Stimulated activated effector memory CD8-positive, alpha-beta T cell treated with anti-CD3 and anti-CD28 coated beads, Interleukin-12 subunit alpha, Interleukin-12 subunit beta, amount 100 ng/mL, for 72 hours (primary cell): ENCODE results near the gene SLF1.

Experiments
- ATAC-seq: fragments of 150-1000 bp; cut with Tn5 transposase; 2 replicates; pipeline ENCODE4 v1.10.0; 2021
- DNase-seq, 2 donors: peaks; one replicate each; pipeline ENCODE4 v3.0.0; 2021 to 2022; ENCODE audit warnings: low spot score in 2 of 2
- H3K27ac Mint-ChIP-seq: one replicate; pipeline ENCODE4 v1.8.0; 2022; ENCODE audit warnings: mild to moderate bottlenecking, mixed read lengths
- H3K36me3 Mint-ChIP-seq: one replicate; pipeline ENCODE4 v1.8.0; 2022; ENCODE audit warnings: mild to moderate bottlenecking, mixed read lengths
- H3K4me1 Mint-ChIP-seq: one replicate; pipeline ENCODE4 v1.8.0; 2022; ENCODE audit warnings: mixed read lengths
- H3K4me3 Mint-ChIP-seq: one replicate; pipeline ENCODE4 v1.8.0; 2022; ENCODE audit warnings: mild to moderate bottlenecking, mixed read lengths
- H3K9me3 Mint-ChIP-seq: one replicate; pipeline ENCODE4 v1.8.0; 2022; ENCODE audit warnings: mixed read lengths

SLF1 gene

DNA sequence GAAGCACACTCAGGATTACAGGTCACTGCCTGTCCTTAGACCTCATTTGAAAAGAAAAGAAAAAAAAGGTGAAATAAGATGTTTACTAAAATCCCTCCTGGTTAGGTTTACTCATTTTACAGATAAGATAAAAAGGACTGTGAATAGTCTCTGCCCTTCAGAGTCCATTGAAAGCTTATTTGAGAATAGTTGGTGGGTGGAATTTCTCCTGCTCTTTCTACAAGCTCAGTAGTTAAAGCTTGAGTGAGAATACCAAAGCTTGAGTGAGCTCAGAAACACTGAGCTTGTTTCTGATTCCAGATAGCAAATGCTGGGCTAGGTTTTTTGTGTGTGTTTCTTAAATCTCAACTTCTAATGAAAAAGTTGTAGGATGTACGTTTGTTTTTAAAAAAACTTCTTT is 106.7 kb downstream of the SLF1 start:
- no peaks in the 10 kb centered on the region for H3K4me1 Mint-ChIP-seq

DNA sequence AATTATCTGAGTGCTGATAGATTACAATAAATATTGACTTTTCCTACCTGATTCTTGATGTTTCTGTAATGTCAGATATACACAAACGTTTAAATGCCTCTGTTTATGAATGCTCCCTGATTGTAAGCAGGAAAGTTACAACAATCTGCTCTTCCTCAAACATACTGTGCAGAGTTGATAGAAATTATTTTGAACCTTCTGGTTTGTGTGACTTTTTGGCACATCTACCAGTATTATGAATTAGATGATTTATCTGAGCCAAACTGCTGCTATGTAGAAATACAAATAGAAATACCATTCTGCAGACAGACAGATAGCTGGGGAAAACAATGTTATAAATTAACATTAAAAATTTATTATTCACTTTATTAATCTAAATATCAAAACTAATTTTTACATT is 113.0 kb downstream of the SLF1 start:
- Mint-ChIP-seq H3K27ac (no peak overlapping the region), H3K4me1 (no peaks in the 10 kb centered on the region), H3K4me3 (no peak overlapping the region), H3K9me3 (no peaks in the 10 kb centered on the region), H3K36me3 (no peaks in the 10 kb centered on the region)
- no peak for ATAC-seq
- no peak for DNase-seq

More for the DNA sequence above, 106.7 kb downstream of the SLF1 start:
- Mint-ChIP-seq H3K9me3 (no peaks in the 10 kb centered on the region), H3K4me3 (no peak overlapping the region), H3K27ac (no peak overlapping the region), H3K36me3 (no peaks in the 10 kb centered on the region)
- DNase-seq (no peak), ATAC-seq (no peak)

DNA sequence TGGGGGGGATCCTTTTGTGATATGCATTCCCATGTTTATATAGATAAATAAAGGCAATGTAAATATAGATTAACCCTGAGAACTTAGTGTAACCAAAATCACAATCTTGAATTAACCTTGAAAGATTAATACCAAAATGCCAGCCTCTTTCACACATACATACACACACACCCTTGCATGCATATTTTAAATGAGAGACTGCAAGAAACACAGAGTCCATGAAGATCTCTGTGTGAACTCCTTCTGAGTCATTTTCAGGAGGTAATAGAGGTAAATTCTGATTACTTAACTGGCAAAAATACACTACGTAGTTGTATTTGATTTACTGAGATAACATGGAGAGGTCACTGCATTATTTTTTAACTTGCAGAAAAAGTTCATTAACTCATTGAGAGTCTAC is 118.0 kb downstream of the SLF1 start:
- Mint-ChIP-seq H3K36me3 (no peaks in the 10 kb centered on the region), H3K4me3 (no peak overlapping the region), H3K4me1 (no peaks in the 10 kb centered on the region), H3K27ac (no peak overlapping the region), H3K9me3 (no peaks in the 10 kb centered on the region)
- DNase-seq: no peak
- ATAC-seq: no peak

DNA sequence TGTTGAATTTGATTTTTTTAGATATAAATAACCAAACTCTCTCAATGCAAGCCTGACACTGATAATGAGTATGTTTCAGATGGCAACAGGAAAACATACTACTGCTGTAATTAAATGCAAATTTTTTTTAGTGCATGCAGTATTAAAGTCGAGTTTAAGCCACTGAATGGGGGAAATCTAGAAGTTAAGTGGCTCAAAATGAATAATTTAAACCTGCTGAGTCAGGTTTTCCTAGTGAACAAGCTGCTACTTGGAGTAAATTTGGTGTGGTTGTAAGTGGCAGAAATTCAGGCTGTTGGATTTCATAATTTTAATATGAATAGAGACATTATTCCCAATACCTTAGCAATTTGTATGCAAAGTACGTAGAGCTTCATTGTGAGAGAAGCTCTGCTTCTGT is 121.8 kb downstream of the SLF1 start:
- no peak for ATAC-seq
- Mint-ChIP-seq H3K4me1 (peaks cover 3% of the 10 kb centered on the region), H3K4me3 (no peak overlapping the region), H3K27ac (no peak overlapping the region), H3K9me3 (no peaks in the 10 kb centered on the region), H3K36me3 (no peaks in the 10 kb centered on the region)
- no peak for DNase-seq

DNA sequence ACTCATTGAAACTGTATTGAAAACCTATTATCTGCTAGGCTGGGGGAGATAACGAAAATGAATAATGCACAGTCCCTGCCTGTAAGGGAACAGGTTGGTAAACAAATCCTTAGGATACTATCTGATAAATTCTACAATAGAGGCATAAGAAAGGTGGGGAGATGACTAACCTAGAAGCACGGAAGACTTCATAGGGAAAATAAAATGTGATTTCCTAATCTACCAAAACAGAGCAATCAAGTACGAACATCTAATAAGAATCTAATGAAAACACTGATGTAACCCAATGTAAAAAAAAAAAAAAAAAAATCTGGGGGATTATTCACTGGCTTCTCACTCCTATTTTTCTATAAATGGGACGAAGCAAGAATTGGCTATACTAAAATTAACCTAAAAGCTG is 124.4 kb downstream of the SLF1 start:
- Mint-ChIP-seq H3K9me3 (no peaks in the 10 kb centered on the region), H3K4me3 (no peak overlapping the region), H3K4me1 (peaks cover 6% of the 10 kb centered on the region), H3K27ac (no peak overlapping the region), H3K36me3 (no peaks in the 10 kb centered on the region)
- DNase-seq: no peak
- no peak for ATAC-seq

DNA sequence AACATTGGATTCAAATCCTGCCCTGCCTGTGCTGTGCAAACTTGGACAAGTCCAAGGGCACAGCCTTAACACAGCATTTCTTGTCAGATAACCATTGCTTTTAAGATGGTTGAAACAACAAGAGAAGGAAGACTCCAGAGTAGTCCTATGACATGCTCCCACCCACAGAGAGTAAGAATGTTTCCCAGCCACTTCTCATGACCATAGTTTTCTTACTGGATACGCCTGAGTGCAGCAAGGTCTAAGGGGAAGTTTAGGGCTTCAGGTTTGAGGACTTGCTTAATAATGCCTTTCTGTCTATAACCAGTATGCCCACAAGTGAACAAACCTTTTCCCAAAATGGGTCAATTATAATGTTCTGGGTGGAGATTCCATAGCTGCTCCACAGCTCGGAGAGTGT is 126.4 kb downstream of the SLF1 start:
- Mint-ChIP-seq H3K4me3 (no peak overlapping the region), H3K4me1 (peaks cover 6% of the 10 kb centered on the region)
- ATAC-seq: no peak

DNA sequence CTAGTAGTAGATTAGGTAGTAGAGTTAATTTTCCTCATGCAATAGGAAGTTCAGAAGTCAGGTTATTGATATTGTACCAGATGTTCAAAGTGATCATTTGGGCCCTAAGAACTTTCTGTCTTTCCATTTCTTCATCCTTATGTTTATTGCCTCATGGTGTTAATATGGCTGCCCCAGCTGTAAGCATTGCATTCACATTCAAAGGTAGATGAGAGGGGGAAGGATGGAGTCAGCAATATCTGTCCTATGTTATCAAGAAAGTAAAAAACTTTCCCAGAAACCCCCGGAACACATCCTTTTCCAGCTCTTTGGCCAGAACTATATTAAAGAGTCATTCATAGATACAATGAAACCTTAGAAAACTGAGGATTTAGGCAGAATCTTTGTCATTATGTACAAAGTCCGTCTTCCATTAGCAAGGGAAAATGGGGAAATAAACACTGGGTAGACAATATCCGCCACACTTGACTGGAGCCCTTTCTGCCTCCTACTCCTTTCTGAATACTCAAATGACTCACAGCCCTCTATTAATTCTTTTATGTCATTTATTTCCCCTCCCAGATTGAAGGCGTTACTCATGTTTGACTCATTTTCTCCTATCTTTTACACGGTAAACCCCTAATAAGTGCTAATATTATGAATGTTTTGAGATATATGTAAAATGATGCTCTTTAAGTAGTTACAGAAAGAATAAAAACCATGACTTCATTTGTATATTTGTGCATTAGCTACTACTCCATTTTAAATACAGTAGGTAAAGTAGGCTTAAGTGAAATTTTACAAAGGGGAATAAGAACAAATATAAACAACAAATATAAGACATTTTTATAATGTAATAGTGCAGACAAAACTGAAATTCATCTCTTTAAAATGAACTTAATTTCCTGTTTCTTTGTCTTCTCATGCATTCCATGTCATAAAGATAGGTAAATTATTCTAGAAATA is 127.6 kb downstream of the SLF1 start:
- H3K36me3 Mint-ChIP-seq: no peaks in the 10 kb centered on the region
- ATAC-seq: peak; percentile 89

More for the DNA sequence above, 126.4 kb downstream of the SLF1 start:
- H3K27ac Mint-ChIP-seq: no peak overlapping the region
- no peak for DNase-seq
- no peaks in the 10 kb centered on the region for H3K36me3 Mint-ChIP-seq
- no peaks in the 10 kb centered on the region for H3K9me3 Mint-ChIP-seq

DNA sequence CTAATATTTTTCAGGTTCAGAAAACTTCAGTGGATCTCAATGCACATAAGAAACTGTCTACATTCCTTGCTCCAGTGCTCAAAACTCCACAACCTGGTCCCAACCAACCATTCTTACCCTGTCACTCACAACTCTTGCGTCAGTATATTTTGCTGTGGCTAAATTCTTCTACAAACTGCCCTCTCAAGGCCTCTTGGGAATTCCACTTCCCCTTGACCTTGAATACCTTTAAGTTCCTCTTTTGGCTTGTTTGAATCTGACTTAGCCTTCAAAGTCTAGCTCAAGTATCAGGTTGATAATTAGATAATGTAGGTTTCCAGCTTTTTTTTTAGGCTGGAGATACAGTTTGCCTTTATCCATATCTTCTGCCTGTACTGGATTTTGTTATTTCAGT is 128.3 kb downstream of the SLF1 start:
- Mint-ChIP-seq H3K4me3 (no peak overlapping the region), H3K4me1 (peaks cover 6% of the 10 kb centered on the region), H3K36me3 (no peaks in the 10 kb centered on the region), H3K27ac (no peak overlapping the region), H3K9me3 (no peaks in the 10 kb centered on the region)
- no peak for ATAC-seq
- no peak for DNase-seq

More for the DNA sequence above, 127.6 kb downstream of the SLF1 start:
- H3K27ac Mint-ChIP-seq: no peak overlapping the region
- H3K4me1 Mint-ChIP-seq: peaks cover 6% of the 10 kb centered on the region
- no peaks in the 10 kb centered on the region for H3K9me3 Mint-ChIP-seq
- no peak overlapping the region for H3K4me3 Mint-ChIP-seq
- no peak for DNase-seq
